Duodenal mucosa (tissue), 2 donors: Measurements from ENCODE around the gene DOK3.

ENCODE experiments used
- H3K27ac ChIP-seq: one replicate; pipeline ENCODE4 v1.7.0; 2013; ENCODE audit warnings: low read depth, low read length
- H3K27me3 ChIP-seq, 2 donors: one replicate each; pipeline ENCODE4 v1.7.0; 2013; ENCODE audit warnings: low read length in 2 of 2, control low read depth in 1 of 2; ENCODE audit not compliant: insufficient read depth in 2 of 2, control insufficient read depth in 1 of 2
- H3K36me3 ChIP-seq, 2 donors: one replicate each; pipeline ENCODE4 v1.7.0; 2013; ENCODE audit warnings: low read length in 2 of 2, control low read depth in 1 of 2; ENCODE audit not compliant: insufficient read depth in 2 of 2, control insufficient read depth in 1 of 2
- H3K4me1 ChIP-seq, 2 donors: one replicate each; pipeline ENCODE4 v1.7.0; 2013; ENCODE audit warnings: low read length in 2 of 2, control low read depth in 1 of 2; ENCODE audit not compliant: insufficient read depth in 2 of 2, control insufficient read depth in 1 of 2
- H3K4me3 ChIP-seq, 2 donors: one replicate each; pipeline ENCODE4 v1.7.0; 2013; ENCODE audit warnings: low read length in 2 of 2, low read depth in 1 of 2
- H3K9ac ChIP-seq, 2 donors: one replicate each; pipeline ENCODE4 v1.7.0; 2013; ENCODE audit warnings: low read length in 2 of 2, low read depth in 1 of 2
- H3K9me3 ChIP-seq, 2 donors: one replicate each; pipeline ENCODE4 v1.7.0; 2013; ENCODE audit warnings: low read length in 2 of 2, control low read depth in 1 of 2; ENCODE audit not compliant: control insufficient read depth in 1 of 2

Gene DOK3

GRCh38 chr5:177524941-177525655 is 15.5 kb upstream of the DOK3 start:
- H3K27me3 ChIP-seq, result no peaks in the 10 kb centered on the region
- no peak overlapping the region for H3K27ac ChIP-seq
- no peak overlapping the region for H3K4me3 ChIP-seq
- peaks cover 40 to 87% of the 10 kb centered on the region in 2 donors for H3K36me3 ChIP-seq
- H3K9ac ChIP-seq, result no peak overlapping the region
- no peaks in the 10 kb centered on the region for H3K9me3 ChIP-seq
- no peaks in the 10 kb centered on the region for H3K4me1 ChIP-seq

GRCh38 chr5:177524539-177524900 is 14.9 kb upstream of the DOK3 start:
- H3K27me3 ChIP-seq, result no peaks in the 10 kb centered on the region
- no peak overlapping the region for H3K27ac ChIP-seq
- H3K4me1 ChIP-seq, result no peaks in the 10 kb centered on the region
- no peak overlapping the region for H3K9ac ChIP-seq
- H3K4me3 ChIP-seq, result no peak overlapping the region
- H3K9me3 ChIP-seq, result no peaks in the 10 kb centered on the region
- peaks cover 36 to 86% of the 10 kb centered on the region in 2 donors for H3K36me3 ChIP-seq

GRCh38 chr5:177523711-177524538 is 14.3 kb upstream of the DOK3 start:
- Histone ChIP-seq H3K4me3 (no peak overlapping the region), H3K27me3 (no peaks in the 10 kb centered on the region), H3K9me3 (no peaks in the 10 kb centered on the region), H3K36me3 (peaks cover 37 to 84% of the 10 kb centered on the region in 2 donors), H3K27ac (no peak overlapping the region), H3K4me1 (peaks cover 0 to 6% of the 10 kb centered on the region in 2 donors), H3K9ac (no peak overlapping the region)

GRCh38 chr5:177520916-177521513 is 11.4 kb upstream of the DOK3 start:
- Histone ChIP-seq H3K9me3 (no peaks in the 10 kb centered on the region), H3K4me3 (no peak overlapping the region), H3K4me1 (peaks cover 10% of the 10 kb centered on the region in 2 donors), H3K9ac (no peak overlapping the region), H3K36me3 (peaks cover 30 to 56% of the 10 kb centered on the region in 2 donors), H3K27ac (no peak overlapping the region), H3K27me3 (no peaks in the 10 kb centered on the region)

DNA sequence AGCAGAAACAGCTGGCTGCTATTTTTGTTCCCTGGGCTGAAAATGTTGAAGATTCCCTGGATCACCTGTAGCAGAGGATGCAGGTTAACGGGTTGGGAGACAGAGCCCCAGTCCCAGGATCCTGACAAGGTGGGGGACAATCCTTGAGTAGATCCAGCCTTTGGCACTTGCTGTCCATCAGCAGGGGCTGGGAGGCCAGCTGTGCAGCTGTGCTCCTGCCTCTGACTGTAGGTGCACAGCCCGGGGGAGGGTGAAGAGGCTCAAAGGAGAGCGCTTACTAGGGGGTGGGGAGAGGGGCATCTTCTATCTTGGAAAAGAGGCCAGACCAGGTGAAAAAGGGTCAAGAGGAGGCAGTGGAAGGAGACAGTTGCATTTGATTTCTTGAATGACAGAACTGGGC is 10.6 kb upstream of the DOK3 start:
- Histone ChIP-seq H3K36me3 (peaks cover 29 to 55% of the 10 kb centered on the region in 2 donors), H3K27ac (no peak overlapping the region), H3K4me1 (peaks cover 17% of the 10 kb centered on the region in 2 donors), H3K4me3 (no peak overlapping the region), H3K27me3 (no peaks in the 10 kb centered on the region), H3K9me3 (no peaks in the 10 kb centered on the region), H3K9ac (no peak overlapping the region)

- H3K27me3 ChIP-seq, result no peaks in the 10 kb centered on the region
- no peaks in the 10 kb centered on the region for H3K9me3 ChIP-seq
- H3K4me3 ChIP-seq, result no peak overlapping the region
- H3K9ac ChIP-seq, result no peak overlapping the region
- peaks cover 17 to 23% of the 10 kb centered on the region in 2 donors for H3K4me1 ChIP-seq
- H3K27ac ChIP-seq, result no peak overlapping the region
- peaks cover 25 to 55% of the 10 kb centered on the region in 2 donors for H3K36me3 ChIP-seq
Observed at GRCh38 chr5:177519463-177520235, 10.0 kb upstream of the DOK3 start.

DNA sequence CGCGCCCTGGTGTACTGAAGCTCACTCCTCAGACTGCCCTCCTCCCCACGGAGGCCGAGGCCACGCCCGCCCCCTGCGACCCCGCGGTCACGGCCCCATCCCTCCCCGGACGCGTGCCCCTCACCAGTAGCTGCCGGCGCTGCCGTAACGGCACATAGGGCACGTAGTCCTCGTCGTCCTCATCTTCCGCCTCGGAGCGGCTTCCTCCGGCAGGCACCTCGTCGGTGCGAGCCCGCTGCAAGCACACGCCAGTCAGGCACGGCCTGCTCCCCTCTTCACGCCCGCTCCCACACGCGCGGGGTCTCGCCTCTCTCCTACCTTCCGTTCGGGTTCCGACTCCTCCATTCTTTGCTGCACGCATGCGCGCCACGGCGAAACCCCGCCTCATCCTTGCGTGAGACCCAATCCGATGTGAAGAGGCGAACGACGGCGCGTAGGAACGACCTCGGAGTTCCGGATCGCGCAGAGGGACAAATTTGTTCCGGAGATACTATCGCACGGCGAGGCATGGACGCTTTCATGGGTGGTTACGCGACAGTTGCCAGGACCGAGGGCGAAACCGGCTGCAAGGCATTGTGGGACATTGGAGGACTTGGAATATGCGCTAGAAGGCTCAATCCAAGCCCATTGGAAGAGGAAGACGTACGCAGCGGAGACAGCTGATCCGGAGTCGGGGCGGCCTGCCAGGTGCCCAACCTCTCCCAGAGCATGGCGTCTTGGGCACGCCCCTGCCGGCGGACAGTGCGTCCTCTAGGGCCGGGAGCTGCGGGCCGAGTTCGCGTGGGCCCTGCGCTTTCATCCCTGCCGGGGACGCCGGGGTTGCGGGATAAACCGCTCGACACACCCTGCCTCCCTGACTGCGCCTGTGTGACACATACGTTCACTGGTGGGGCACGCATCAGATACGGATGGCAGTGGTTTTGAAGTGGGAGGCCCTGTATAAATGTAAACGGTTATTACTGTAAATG is 7.3 kb upstream of the DOK3 start, which contains the start of gene DDX41:
Gene DDX41 (minus strand): TSS at position 361 of the 968 bp plus-strand sequence. CDS start 16 bp downstream, at position 345.
- H3K36me3 ChIP-seq, result peaks cover 33 to 65% of the 10 kb centered on the region in 2 donors
- H3K27me3 ChIP-seq, result no peaks in the 10 kb centered on the region
- H3K27ac ChIP-seq, result peak within 1 kb of the TSS; percentile 78
- H3K9ac ChIP-seq, result peak within 1 kb of the TSS; percentile 84 to 95
- H3K4me1 ChIP-seq, result peaks cover 17 to 24% of the 10 kb centered on the region in 2 donors
- no peaks in the 10 kb centered on the region for H3K9me3 ChIP-seq
- H3K4me3 ChIP-seq, result peak within 1 kb of the TSS; percentile 97 to 100

- H3K4me3 ChIP-seq, result peak overlapping the region; percentile 97 to 100
- no peak overlapping the region for H3K27ac ChIP-seq
- H3K36me3 ChIP-seq, result peaks cover 31 to 65% of the 10 kb centered on the region in 2 donors
- H3K4me1 ChIP-seq, result peaks cover 17 to 29% of the 10 kb centered on the region in 2 donors
- H3K27me3 ChIP-seq, result no peaks in the 10 kb centered on the region
- H3K9me3 ChIP-seq, result no peaks in the 10 kb centered on the region
- peak overlapping the region; percentile 84 to 95 for H3K9ac ChIP-seq
Observed at GRCh38 chr5:177515580-177515979, 6.0 kb upstream of the DOK3 start.

DNA sequence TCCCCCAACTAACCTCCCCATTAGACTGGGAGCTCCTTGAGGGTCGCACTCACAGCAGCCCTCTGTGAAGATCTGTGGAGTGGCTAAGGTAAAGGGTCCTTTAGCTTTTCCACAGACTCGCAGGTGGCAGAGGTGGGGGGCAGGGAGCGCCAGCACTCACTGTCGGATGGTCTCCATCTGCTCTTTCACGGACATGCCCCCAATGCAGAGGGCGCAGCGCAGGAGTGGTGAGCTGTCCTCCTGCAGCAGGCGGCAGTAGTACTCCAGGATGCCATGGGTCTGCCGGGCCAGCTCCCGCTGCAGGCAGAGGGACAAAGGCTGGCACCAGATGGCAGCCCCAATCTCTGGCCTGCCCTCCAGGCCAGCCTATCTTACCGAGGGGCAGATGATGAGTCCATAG is 4.9 kb upstream of the DOK3 start:
- H3K9me3 ChIP-seq, result no peaks in the 10 kb centered on the region
- H3K27ac ChIP-seq, result no peak overlapping the region
- no peak overlapping the region for H3K9ac ChIP-seq
- no peaks in the 10 kb centered on the region for H3K27me3 ChIP-seq
- peaks cover 17 to 39% of the 10 kb centered on the region in 2 donors for H3K4me1 ChIP-seq
- no peak overlapping the region for H3K4me3 ChIP-seq
- H3K36me3 ChIP-seq, result peaks cover 33 to 57% of the 10 kb centered on the region in 2 donors
